Tibial nerve (tissue), 4 donors: Measurements from ENCODE around the gene CARD6. TPM values are rescaled to one million over a fixed set of nuclear protein-coding genes. Genes with fewer than 3 reads are reported as not detected.
"Not testable (repeated sequence)": the region's sequence is repeated elsewhere in the genome, so short reads cannot be mapped to it uniquely, and the experiment has no call there.

Experiments
- DNase-seq, 2 donors: peaks; one replicate each; pipeline ENCODE4 v3.0.0-alpha.2; 2019; ENCODE audit warnings: low spot score in 2 of 2
- H3K27ac ChIP-seq, 4 donors: fragments of 200-600 bp; sonication (generic) in 3 of 4; one replicate each; pipeline ENCODE4 v1.5.1; 2017 to 2019; ENCODE audit warnings: mild to moderate bottlenecking in 1 of 4
- H3K27me3 ChIP-seq, 2 donors: fragments of 200-600 bp; sonication (generic) in 1 of 2; one replicate each; pipeline versions ENCODE4 v1.5.1 to v1.6.0; 2017 to 2019
- H3K36me3 ChIP-seq, 3 donors: fragments of 200-600 bp; sonication (generic); one replicate each; pipeline ENCODE4 v1.5.1; 2018 to 2019
- H3K4me1 ChIP-seq, 4 donors: fragments of 200-600 bp; sonication (generic) in 3 of 4; one replicate each; pipeline ENCODE4 v1.5.1; 2017 to 2019
- H3K4me3 ChIP-seq, 4 donors: fragments of 200-600 bp; sonication (generic) in 3 of 4; one replicate each; pipeline ENCODE4 v1.5.1; 2017 to 2019; ENCODE audit warnings: mild to moderate bottlenecking in 1 of 4, moderate library complexity in 1 of 4
- H3K9me3 ChIP-seq, 4 donors: fragments of 200-600 bp; sonication (generic) in 3 of 4; one replicate each; pipeline ENCODE4 v1.5.1; 2017 to 2019
- CTCF ChIP-seq, 5 experiments: fragments of 200-600 bp in 3 of 5; fragments of 450-650 bp in 2 of 5; sonication (generic) in 3 of 5; IDR thresholded peaks; one replicate each; pipeline ENCODE4 v1.5.1; 2016 to 2019; ENCODE audit warnings: antibody characterized with exemption in 5 of 5, mild to moderate bottlenecking in 3 of 5, moderate library complexity in 2 of 5
- EP300 ChIP-seq, 2 donors: sonication (generic); formaldehyde crosslinking; IDR thresholded peaks; one replicate each; pipeline ENCODE4 v1.6.1; 2017; ENCODE audit warnings: antibody characterized with exemption in 2 of 2, mild to moderate bottlenecking in 1 of 2
- POLR2A ChIP-seq, 2 donors: fragments of 450-650 bp; IDR thresholded peaks; one replicate each; pipeline ENCODE4 v1.6.1; 2017; ENCODE audit warnings: antibody characterized with exemption in 2 of 2, mild to moderate bottlenecking in 2 of 2, moderate library complexity in 2 of 2
- WGBS, 2 donors: methylation state at CpG; one replicate each; pipeline ENCODE4 v1.1.5; 2018; 5-methylcytosine and 5-hydroxymethylcytosine counted together
- total RNA-seq, 4 donors: library from RNA; depleted of rRNA; stranded (reverse); fragments of >200 nt; gene quantifications; one replicate each; pipeline ENCODE4 v1.1.0, GENCODE V29; 2016

The CARD6 gene
- total RNA-seq: 10 to 100 TPM in 3 of 4 donors, 1 to 10 TPM in 1; 7.6 to 16.1 (median 11.3) TPM

- TF ChIP-seq CTCF (IDR thresholded peaks at IDR 0.05): no peak
- TF ChIP-seq POLR2A (IDR thresholded peaks at IDR 0.05): no peak
- TF ChIP-seq EP300 (IDR thresholded peaks at IDR 0.05): peak in 1 of 2 donors; percentile 38
- H3K4me1 ChIP-seq: peaks cover 0 to 32% (median 4%) of the 10 kb centered on the region in 4 donors
- H3K9me3 ChIP-seq: no peaks in the 10 kb centered on the region
- 25 to 27% methylated on average over 9 of the region's 9 CpGs for WGBS, 2 donors
- H3K27me3 ChIP-seq: no peaks in the 10 kb centered on the region
- peak within 1 kb of the TSS; percentile 46 to 86 (median 75) for H3K27ac ChIP-seq
- peak in 1 of 2 donors; percentile 19 for DNase-seq
- peaks cover 0 to 15% (median 0%) of the 10 kb centered on the region in 3 donors for H3K36me3 ChIP-seq
- H3K4me3 ChIP-seq: peak within 1 kb of the TSS; percentile 24 to 50 (median 37)
Measured at GRCh38 chr5:40841068-40841805, at the start of gene CARD6. Gene CARD6, plus strand, starts transcription at chr5:40841367. Its CDS starts 16 bp downstream, at chr5:40841383.

- DNase-seq: no peak
- peaks cover 0 to 16% (median 0%) of the 10 kb centered on the region in 3 donors for H3K36me3 ChIP-seq
- no peaks in the 10 kb centered on the region for H3K27me3 ChIP-seq
- H3K9me3 ChIP-seq: peaks cover 0 to 8% (median 2%) of the 10 kb centered on the region in 4 donors
- H3K4me3 ChIP-seq: no peak overlapping the region
- 61 to 71% methylated on average over 3 of the region's 3 CpGs for WGBS, 2 donors
- no peak for TF ChIP-seq EP300 (IDR thresholded peaks at IDR 0.05)
- TF ChIP-seq POLR2A (IDR thresholded peaks at IDR 0.05): no peak
- no peak for TF ChIP-seq CTCF (IDR thresholded peaks at IDR 0.05)
- H3K27ac ChIP-seq: no peak overlapping the region
- H3K4me1 ChIP-seq: peaks cover 0 to 40% (median 17%) of the 10 kb centered on the region in 4 donors
Measured at GRCh38 chr5:40791715-40792139, 49.4 kb upstream of the CARD6 start.

GRCh38 chr5:40792691-40793090 lies 48.5 kb upstream of the CARD6 start:
- Histone ChIP-seq H3K4me1 (peaks cover 0 to 44% (median 18%) of the 10 kb centered on the region in 4 donors), H3K36me3 (peaks cover 0 to 15% (median 0%) of the 10 kb centered on the region in 3 donors)
- DNase-seq, H3K27me3 ChIP-seq, H3K4me3 ChIP-seq, H3K9me3 ChIP-seq, H3K27ac ChIP-seq: not testable (repeated sequence)
- 93 to 94% methylated on average over 10 of the region's 10 CpGs for WGBS, 2 donors

GRCh38 chr5:40794340-40794739 lies 46.8 kb upstream of the CARD6 start:
- H3K4me3 ChIP-seq: not testable (repeated sequence)

GRCh38 chr5:40794877-40795276 lies 46.3 kb upstream of the CARD6 start:
- H3K27ac ChIP-seq, H3K36me3 ChIP-seq, H3K27me3 ChIP-seq, H3K9me3 ChIP-seq, H3K4me3 ChIP-seq, DNase-seq: not testable (repeated sequence)
- WGBS, 2 donors: 92% methylated on average over 3 of the region's 3 CpGs
- peaks cover 0 to 54% (median 22%) of the 10 kb centered on the region in 4 donors for H3K4me1 ChIP-seq

More at GRCh38 chr5:40794340-40794739, 46.8 kb upstream of the CARD6 start:
- H3K27ac ChIP-seq, H3K27me3 ChIP-seq, DNase-seq, H3K36me3 ChIP-seq, H3K9me3 ChIP-seq: not testable (repeated sequence)
- peaks cover 0 to 51% (median 21%) of the 10 kb centered on the region in 4 donors for H3K4me1 ChIP-seq

GRCh38 chr5:40796487-40796889 lies 44.7 kb upstream of the CARD6 start:
- H3K4me1 ChIP-seq: peaks cover 0 to 47% (median 19%) of the 10 kb centered on the region in 4 donors
- 29 to 30% methylated on average over 3 of the region's 3 CpGs for WGBS, 2 donors
- DNase-seq: peak in 1 of 2 donors; percentile 29
- no peak for TF ChIP-seq POLR2A (IDR thresholded peaks at IDR 0.05)
- TF ChIP-seq CTCF (IDR thresholded peaks at IDR 0.05): no peak
- peak in 1 of 2 donors; percentile 81 for TF ChIP-seq EP300 (IDR thresholded peaks at IDR 0.05)
- H3K27me3 ChIP-seq: no peaks in the 10 kb centered on the region
- H3K27ac ChIP-seq: peak overlapping the region in 3 of 4 donors; percentile 92 to 99 (median 97)
- H3K9me3 ChIP-seq: no peaks in the 10 kb centered on the region
- H3K4me3 ChIP-seq: peak overlapping the region in 3 of 4 donors; percentile 89 to 100 (median 96)
- no peaks in the 10 kb centered on the region for H3K36me3 ChIP-seq
